ENCODE data around the gene RPUSD4. TPM values are rescaled to one million over a fixed set of nuclear protein-coding genes. Genes with fewer than 3 reads are reported as not detected.

The RPUSD4 gene
- total RNA-seq, 1 experiment from 2014 or later: 25.1 TPM

DNA sequence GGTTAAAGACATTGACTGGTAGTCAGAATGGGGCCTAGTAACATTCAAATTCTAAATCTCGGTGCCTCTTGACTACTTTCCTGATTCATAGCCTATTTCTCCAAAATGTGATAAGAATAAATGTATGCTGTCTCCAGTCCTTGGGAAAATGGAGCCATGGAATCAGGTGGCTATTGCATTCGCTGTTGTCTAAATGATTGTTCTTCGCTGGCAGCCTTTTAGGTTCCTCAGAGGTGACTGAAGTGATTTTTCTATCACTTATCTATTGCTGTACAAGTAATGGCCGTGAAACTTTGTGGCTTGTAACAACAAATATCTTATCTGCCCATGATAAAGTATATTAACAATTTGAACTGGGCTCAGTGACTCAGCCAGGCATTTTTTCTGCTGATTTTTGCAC lies 41.8 kb upstream of the RPUSD4 start:
- no peak overlapping the region for H3K27ac ChIP-seq
- H3K36me3 ChIP-seq (ENCODE audit: low read depth): no peaks in the 10 kb centered on the region
- no peaks in the 10 kb centered on the region for H4K20me1 ChIP-seq (ENCODE audit: insufficient read depth)
- intact Hi-C loops (cut with micrococcal nuclease; ENCODE audit: unreplicated experiment): no loop called here
- no peaks in the 10 kb centered on the region for H3K9me3 ChIP-seq (ENCODE audit: insufficient read depth, low read depth)
- no peak for TF ChIP-seq EZH2 (IDR thresholded peaks at IDR 0.05; ENCODE audit: low read depth)
- TF ChIP-seq, protein P1, sequence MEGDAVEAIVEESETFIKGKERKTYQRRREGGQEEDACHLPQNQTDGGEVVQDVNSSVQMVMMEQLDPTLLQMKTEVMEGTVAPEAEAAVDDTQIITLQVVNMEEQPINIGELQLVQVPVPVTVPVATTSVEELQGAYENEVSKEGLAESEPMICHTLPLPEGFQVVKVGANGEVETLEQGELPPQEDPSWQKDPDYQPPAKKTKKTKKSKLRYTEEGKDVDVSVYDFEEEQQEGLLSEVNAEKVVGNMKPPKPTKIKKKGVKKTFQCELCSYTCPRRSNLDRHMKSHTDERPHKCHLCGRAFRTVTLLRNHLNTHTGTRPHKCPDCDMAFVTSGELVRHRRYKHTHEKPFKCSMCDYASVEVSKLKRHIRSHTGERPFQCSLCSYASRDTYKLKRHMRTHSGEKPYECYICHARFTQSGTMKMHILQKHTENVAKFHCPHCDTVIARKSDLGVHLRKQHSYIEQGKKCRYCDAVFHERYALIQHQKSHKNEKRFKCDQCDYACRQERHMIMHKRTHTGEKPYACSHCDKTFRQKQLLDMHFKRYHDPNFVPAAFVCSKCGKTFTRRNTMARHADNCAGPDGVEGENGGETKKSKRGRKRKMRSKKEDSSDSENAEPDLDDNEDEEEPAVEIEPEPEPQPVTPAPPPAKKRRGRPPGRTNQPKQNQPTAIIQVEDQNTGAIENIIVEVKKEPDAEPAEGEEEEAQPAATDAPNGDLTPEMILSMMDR (conservative IDR thresholded peaks at IDR 0.05): no peak
- no peak overlapping the region for H3K4me3 ChIP-seq
- no peak for DNase-seq
- H3K4me2 ChIP-seq: no peak overlapping the region
- peaks cover 10% of the 10 kb centered on the region for H3F3A ChIP-seq (ENCODE audit: insufficient read depth, low read depth)
- H3K27me3 ChIP-seq (ENCODE audit: insufficient read depth, low read depth): no peaks in the 10 kb centered on the region
- H3K9me2 ChIP-seq (ENCODE audit: insufficient read depth): no peaks in the 10 kb centered on the region
- POLR2A ChIA-PET (ENCODE audit: unreplicated experiment): no interaction called here
- H3K4me1 ChIP-seq (replicated peaks; ENCODE audit: insufficient read depth): no peaks in the 10 kb centered on the region
- no peak overlapping the region for H2AFZ ChIP-seq
- CTCF ChIA-PET: no interaction called here
- BruUV-seq (replicated peaks): no TSS peak
- H3K79me2 ChIP-seq (ENCODE audit: low read depth): no peaks in the 10 kb centered on the region

DNA sequence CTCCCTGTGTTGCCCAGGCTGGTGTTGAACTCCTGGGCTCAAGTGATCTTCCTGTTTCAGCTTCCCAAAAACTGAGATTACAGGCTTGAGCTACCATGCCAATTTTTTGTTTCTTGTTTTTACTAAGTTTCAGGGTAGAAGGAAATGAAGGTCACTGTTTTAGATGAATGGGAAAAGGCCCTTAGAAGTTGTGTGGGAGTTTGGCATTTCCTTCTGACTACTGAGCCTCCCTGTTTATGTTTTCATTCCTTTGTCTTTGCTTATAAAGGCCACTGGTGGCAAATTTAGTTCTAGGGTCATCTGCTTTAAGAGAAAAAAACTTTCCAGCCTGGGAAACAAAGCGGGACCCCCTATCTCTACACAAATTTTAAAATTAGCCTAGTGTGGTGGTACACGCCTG lies 35.2 kb upstream of the RPUSD4 start:
- Histone ChIP-seq H3K9me3 (ENCODE audit: insufficient read depth, low read depth) (no peaks in the 10 kb centered on the region), H3F3A (ENCODE audit: insufficient read depth, low read depth) (no peaks in the 10 kb centered on the region), H3K79me2 (ENCODE audit: low read depth) (no peaks in the 10 kb centered on the region), H3K36me3 (ENCODE audit: low read depth) (peaks cover 7% of the 10 kb centered on the region; the same call in 1 of the 2 replicates), H3K9me2 (ENCODE audit: insufficient read depth) (no peaks in the 10 kb centered on the region), H3K4me2 (no peak overlapping the region), H3K27ac (no peak overlapping the region), H4K20me1 (ENCODE audit: insufficient read depth) (no peaks in the 10 kb centered on the region), H3K4me1 (replicated peaks; ENCODE audit: insufficient read depth) (no peaks in the 10 kb centered on the region), H2AFZ (no peak overlapping the region), H3K27me3 (ENCODE audit: insufficient read depth, low read depth) (no peaks in the 10 kb centered on the region), H3K4me3 (no peak overlapping the region)
- DNase-seq: no peak
- ChIA-PET CTCF (no interaction called here), POLR2A (ENCODE audit: unreplicated experiment) (interaction anchor here (0.6 kb wide), 1 partner anchor 114 kb away, joined by 6 read pairs; no protein-coding TSS in a partner anchor)
- no TSS peak for BruUV-seq (replicated peaks)
- intact Hi-C loops (cut with micrococcal nuclease; ENCODE audit: unreplicated experiment): no loop called here
- no peak for TF ChIP-seq EZH2 (IDR thresholded peaks at IDR 0.05; ENCODE audit: low read depth)
- TF ChIP-seq, protein P1 (conservative IDR thresholded peaks at IDR 0.05): no peak

DNA sequence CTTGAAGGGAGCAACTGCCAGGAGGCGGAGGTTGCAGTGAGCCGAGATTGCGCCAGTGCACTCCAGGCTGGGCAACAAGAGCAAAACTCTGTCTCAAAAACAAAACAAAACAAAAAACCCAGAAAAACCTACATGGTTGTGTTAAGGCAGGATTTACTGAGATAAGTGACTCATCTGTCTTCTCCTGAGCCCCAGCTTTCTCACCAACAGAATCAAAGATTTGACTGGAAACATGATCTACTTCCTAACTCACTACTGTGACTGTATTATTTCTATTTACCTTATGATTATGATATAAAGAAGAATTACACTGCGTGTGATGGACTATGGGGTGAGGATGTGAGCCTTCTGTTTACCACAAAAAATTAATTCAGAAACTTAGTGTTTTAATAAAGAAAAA lies 21.9 kb upstream of the RPUSD4 start:
- Histone ChIP-seq H3K4me1 (replicated peaks; ENCODE audit: insufficient read depth) (no peaks in the 10 kb centered on the region), H3K36me3 (ENCODE audit: low read depth) (no peaks in the 10 kb centered on the region), H3K27ac (no peak overlapping the region), H3K9me3 (ENCODE audit: insufficient read depth, low read depth) (no peaks in the 10 kb centered on the region), H3K27me3 (ENCODE audit: insufficient read depth, low read depth) (no peaks in the 10 kb centered on the region), H3F3A (ENCODE audit: insufficient read depth, low read depth) (no peaks in the 10 kb centered on the region), H3K4me3 (no peak overlapping the region), H2AFZ (no peak overlapping the region), H3K4me2 (no peak overlapping the region), H4K20me1 (ENCODE audit: insufficient read depth) (no peaks in the 10 kb centered on the region), H3K9me2 (ENCODE audit: insufficient read depth) (no peaks in the 10 kb centered on the region), H3K79me2 (ENCODE audit: low read depth) (no peaks in the 10 kb centered on the region)
- TF ChIP-seq, protein P1 (conservative IDR thresholded peaks at IDR 0.05): no peak
- TF ChIP-seq EZH2 (IDR thresholded peaks at IDR 0.05; ENCODE audit: low read depth): no peak
- intact Hi-C loops (cut with micrococcal nuclease; ENCODE audit: unreplicated experiment): no loop called here
- POLR2A ChIA-PET (ENCODE audit: unreplicated experiment): interaction anchor here (0.6 kb wide), 1 partner anchor 35 kb away, joined by 3 read pairs; no protein-coding TSS in a partner anchor
- CTCF ChIA-PET: no interaction called here
- no TSS peak for BruUV-seq (replicated peaks)
- no peak for DNase-seq

Measured in PC-9 (cell line).